Hepatocyte (in vitro differentiated cells): ENCODE results near the gene WNT7A. TPM values are rescaled to one million over a fixed set of nuclear protein-coding genes. Genes with fewer than 3 reads are reported as not detected.

Source experiments
- DNase-seq: peaks from one replicate; pipeline ENCODE4 v3.0.0-alpha.2; 2016; ENCODE audit warnings: low spot score
- H2AFZ ChIP-seq: fragments of 200-600 bp; sonication (generic); 2 replicates; pipeline ENCODE4 v1.6.0; 2016; ENCODE audit warnings: antibody characterized with exemption, mild to moderate bottlenecking
- H3K27ac ChIP-seq: fragments of 200-600 bp; sonication (generic); 2 replicates; pipeline ENCODE4 v1.5.1; 2016; ENCODE audit warnings: mild to moderate bottlenecking
- H3K27me3 ChIP-seq: fragments of 200-600 bp; sonication (generic); 2 replicates; pipeline ENCODE4 v1.6.1; 2016
- H3K36me3 ChIP-seq: fragments of 200-600 bp; sonication (generic); replicated peaks from 2 replicates; pipeline ENCODE4 v1.5.1; 2016; ENCODE audit warnings: low read depth; ENCODE audit not compliant: insufficient read depth
- H3K4me1 ChIP-seq: fragments of 200-600 bp; sonication (generic); 2 replicates; pipeline ENCODE4 v1.5.1; 2016; ENCODE audit warnings: mild to moderate bottlenecking, moderate library complexity; ENCODE audit not compliant: insufficient read depth
- H3K4me2 ChIP-seq: fragments of 200-600 bp; sonication (generic); 2 replicates; pipeline ENCODE4 v1.6.0; 2016
- H3K4me3 ChIP-seq: fragments of 200-600 bp; sonication (generic); 2 replicates; pipeline ENCODE4 v1.5.1; 2016; ENCODE audit warnings: mild to moderate bottlenecking
- H3K79me2 ChIP-seq: fragments of 200-600 bp; sonication (generic); 2 replicates; pipeline ENCODE4 v1.6.0; 2017; ENCODE audit warnings: mild to moderate bottlenecking
- H3K9me2 ChIP-seq: fragments of 200-600 bp; sonication (generic); replicated peaks from 2 replicates; pipeline ENCODE4 v1.6.0; 2017; ENCODE audit warnings: mild to moderate bottlenecking; ENCODE audit not compliant: insufficient read depth
- H3K9me3 ChIP-seq: fragments of 200-600 bp; sonication (generic); 2 replicates; pipeline ENCODE4 v1.5.1; 2016; ENCODE audit warnings: low read depth, mild to moderate bottlenecking
- H4K20me1 ChIP-seq: fragments of 200-600 bp; sonication (generic); 2 replicates; pipeline ENCODE4 v1.6.0; 2016; ENCODE audit warnings: mild to moderate bottlenecking; ENCODE audit not compliant: insufficient read depth, poor library complexity, severe bottlenecking
- EZH2 ChIP-seq: fragments of 200-600 bp; sonication (generic); IDR thresholded peaks from 2 replicates; pipeline ENCODE4 v1.6.1; 2016; ENCODE audit warnings: antibody characterized with exemption, mild to moderate bottlenecking, borderline replicate concordance
- EZH2phosphoT487 ChIP-seq: fragments of 200-600 bp; sonication (generic); IDR thresholded peaks from one replicate; pipeline ENCODE4 v1.6.1; 2018; ENCODE audit warnings: antibody characterized with exemption, mild to moderate bottlenecking, low read depth, moderate library complexity; ENCODE audit not compliant: unreplicated experiment, severe bottlenecking
- WGBS: methylation state at CpG from one replicate; pipeline ENCODE4 v1.1.6; 2016; ENCODE audit warnings: low lambda C conversion rate; ENCODE audit errors: missing lambda C conversion rate; 5-methylcytosine and 5-hydroxymethylcytosine counted together
- polyA plus RNA-seq: library from polyadenylated mRNA; unstranded; fragments of >200 nt; fragmentation: Nextera tagmentation; extraction: Ambion mirVana; gene quantifications from 2 replicates; pipeline ENCODE4 v1.2.1, GENCODE V29; 2016
- total RNA-seq: library from RNA; depleted of rRNA; stranded (reverse); fragments of >200 nt; gene quantifications from 2 replicates; pipeline ENCODE4 v1.2.3, GENCODE V29; 2014
- TF ChIP-seq, protein P1 (sequence below): fragments of 200-600 bp; sonication (generic); IDR thresholded peaks from 2 replicates; pipeline ENCODE4 v1.5.1; 2016; ENCODE audit warnings: antibody characterized with exemption, mild to moderate bottlenecking; ENCODE audit not compliant: poor library complexity

WNT7A gene
- total and polyA plus RNA-seq, 2 experiments from 2014 or later, result 0.04 to 0.13 TPM

DNA sequence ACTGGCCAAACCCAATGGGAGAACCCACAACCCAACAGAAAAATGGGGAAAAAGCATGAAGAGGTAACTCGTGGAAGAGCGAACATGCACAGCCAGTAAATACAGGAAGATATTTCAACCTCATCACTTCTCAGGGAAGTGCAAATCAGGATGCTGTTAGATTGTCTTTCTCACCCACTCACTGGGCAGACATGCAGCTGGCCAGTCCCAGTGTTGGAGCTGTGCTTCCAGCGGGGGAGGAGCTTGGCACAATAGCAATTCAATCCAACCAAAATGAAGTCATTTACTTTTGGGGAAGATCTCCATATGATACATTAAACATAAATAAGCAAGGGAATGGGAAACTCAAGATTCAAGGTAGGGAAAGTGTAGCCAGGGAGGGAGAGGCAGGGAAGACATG is 12.1 kb downstream of the WNT7A start:
- Histone ChIP-seq H3K4me1 (no peaks in the 10 kb centered on the region), H3K4me2 (no peak overlapping the region), H3K79me2 (no peaks in the 10 kb centered on the region), H3K27me3 (peaks cover 23% of the 10 kb centered on the region), H4K20me1 (no peaks in the 10 kb centered on the region), H3K4me3 (no peak overlapping the region), H3K9me2 (no peaks in the 10 kb centered on the region), H3K27ac (no peak overlapping the region), H3K36me3 (no peaks in the 10 kb centered on the region), H3K9me3 (no peaks in the 10 kb centered on the region), H2AFZ (no peak overlapping the region)
- no peak for DNase-seq
- TF ChIP-seq EZH2 (no peak), EZH2phosphoT487 (no peak)
- TF ChIP-seq, protein P1, sequence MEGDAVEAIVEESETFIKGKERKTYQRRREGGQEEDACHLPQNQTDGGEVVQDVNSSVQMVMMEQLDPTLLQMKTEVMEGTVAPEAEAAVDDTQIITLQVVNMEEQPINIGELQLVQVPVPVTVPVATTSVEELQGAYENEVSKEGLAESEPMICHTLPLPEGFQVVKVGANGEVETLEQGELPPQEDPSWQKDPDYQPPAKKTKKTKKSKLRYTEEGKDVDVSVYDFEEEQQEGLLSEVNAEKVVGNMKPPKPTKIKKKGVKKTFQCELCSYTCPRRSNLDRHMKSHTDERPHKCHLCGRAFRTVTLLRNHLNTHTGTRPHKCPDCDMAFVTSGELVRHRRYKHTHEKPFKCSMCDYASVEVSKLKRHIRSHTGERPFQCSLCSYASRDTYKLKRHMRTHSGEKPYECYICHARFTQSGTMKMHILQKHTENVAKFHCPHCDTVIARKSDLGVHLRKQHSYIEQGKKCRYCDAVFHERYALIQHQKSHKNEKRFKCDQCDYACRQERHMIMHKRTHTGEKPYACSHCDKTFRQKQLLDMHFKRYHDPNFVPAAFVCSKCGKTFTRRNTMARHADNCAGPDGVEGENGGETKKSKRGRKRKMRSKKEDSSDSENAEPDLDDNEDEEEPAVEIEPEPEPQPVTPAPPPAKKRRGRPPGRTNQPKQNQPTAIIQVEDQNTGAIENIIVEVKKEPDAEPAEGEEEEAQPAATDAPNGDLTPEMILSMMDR, result no peak
- WGBS, result 77% methylated on average over 3 of the region's 3 CpGs

DNA sequence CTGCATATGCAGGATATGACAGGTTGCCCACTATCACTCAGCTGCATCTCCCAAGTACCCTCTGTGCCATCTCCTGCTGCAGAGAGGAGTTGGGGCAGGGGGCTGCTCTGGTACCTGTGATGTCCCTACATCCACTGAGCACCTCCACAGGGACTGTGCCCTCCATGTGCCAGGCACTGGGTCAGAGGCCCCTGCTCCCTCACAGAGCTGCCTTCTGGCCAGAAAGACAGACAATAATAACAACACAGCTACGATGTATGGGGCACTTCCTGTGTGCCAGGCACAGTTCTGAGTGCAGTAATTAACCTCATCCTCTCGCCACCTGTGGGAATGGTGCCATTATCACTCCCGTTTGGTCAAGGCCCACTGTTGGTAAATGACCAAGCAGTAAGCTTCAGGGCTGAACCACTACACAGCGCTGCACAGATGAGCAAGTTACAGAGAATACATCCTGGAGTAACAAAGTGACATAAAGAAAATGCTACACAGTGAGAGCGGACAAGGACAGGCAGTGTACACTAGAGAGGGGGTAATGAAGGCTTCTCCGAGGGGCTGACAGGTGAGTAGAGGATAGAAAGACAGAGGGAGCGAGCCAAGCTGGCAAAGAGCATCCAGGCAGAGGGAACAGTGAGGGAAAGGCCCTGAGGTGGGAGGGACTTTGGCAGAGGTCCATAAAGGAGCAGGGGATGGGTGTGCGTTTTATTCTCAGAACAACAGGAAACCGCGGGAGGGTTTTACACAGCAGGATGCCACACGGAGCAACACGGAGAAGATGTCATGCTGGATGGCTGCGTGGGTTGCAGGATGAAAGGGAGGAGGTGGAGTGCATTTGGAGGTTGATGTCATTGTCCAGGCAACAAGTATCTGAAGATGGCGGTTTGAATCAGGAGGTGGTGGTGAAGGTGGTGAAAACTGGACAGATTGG is 13.6 kb downstream of the WNT7A start:
- no peak for DNase-seq
- no peak overlapping the region for H3K4me2 ChIP-seq
- no peaks in the 10 kb centered on the region for H3K79me2 ChIP-seq
- no peaks in the 10 kb centered on the region for H3K4me1 ChIP-seq
- H3K9me3 ChIP-seq, result no peaks in the 10 kb centered on the region
- H4K20me1 ChIP-seq, result no peaks in the 10 kb centered on the region
- H3K36me3 ChIP-seq, result no peaks in the 10 kb centered on the region
- WGBS, result 72% methylated on average over 14 of the region's 14 CpGs
- H2AFZ ChIP-seq, result no peak overlapping the region
- no peak for TF ChIP-seq EZH2
- no peak for TF ChIP-seq EZH2phosphoT487
- TF ChIP-seq, protein P1, result no peak
- H3K27ac ChIP-seq, result no peak overlapping the region
- H3K9me2 ChIP-seq, result no peaks in the 10 kb centered on the region
- peaks cover 15% of the 10 kb centered on the region for H3K27me3 ChIP-seq
- H3K4me3 ChIP-seq, result no peak overlapping the region

GRCh38 chr3:13865581-13865980 is 14.3 kb downstream of the WNT7A start:
- H3K36me3 ChIP-seq, result no peaks in the 10 kb centered on the region
- no peak for DNase-seq
- H3K4me1 ChIP-seq, result no peaks in the 10 kb centered on the region
- no peak overlapping the region for H3K4me3 ChIP-seq
- H3K4me2 ChIP-seq, result no peak overlapping the region
- no peaks in the 10 kb centered on the region for H3K9me2 ChIP-seq
- WGBS, result 71% methylated on average over 7 of the region's 7 CpGs
- H3K27me3 ChIP-seq, result peaks cover 18% of the 10 kb centered on the region
- H3K79me2 ChIP-seq, result no peaks in the 10 kb centered on the region
- H3K27ac ChIP-seq, result no peak overlapping the region
- no peaks in the 10 kb centered on the region for H4K20me1 ChIP-seq
- TF ChIP-seq EZH2phosphoT487, result no peak
- no peak for TF ChIP-seq EZH2
- TF ChIP-seq, protein P1, result no peak
- no peak overlapping the region for H2AFZ ChIP-seq
- H3K9me3 ChIP-seq, result no peaks in the 10 kb centered on the region
